ENCODE data around the gene GALNT9.
"Not testable (repeated sequence)": the region's sequence is repeated elsewhere in the genome, so short reads cannot be mapped to it uniquely, and the experiment has no call there.

GALNT9 gene

GRCh38 chr12:132252981-132253380, 76.4 kb downstream of the GALNT9 start:
- H2AK5ac ChIP-seq (ENCODE audit: low read length, severe bottlenecking); H2BK120ac ChIP-seq (ENCODE audit: low read depth, low read length); H3K23ac ChIP-seq (ENCODE audit: low read length in 2 of 2); DNase-seq; H2BK15ac ChIP-seq (ENCODE audit: low read depth, poor library complexity, severe bottlenecking); H3K4me2 ChIP-seq (ENCODE audit: low read length, poor library complexity, severe bottlenecking); H3K18ac ChIP-seq (ENCODE audit: low read depth in 1 of 2, low read length in 2 of 2); H3K27ac ChIP-seq (ENCODE audit: low read length, poor library complexity, severe bottlenecking); H2BK12ac ChIP-seq (ENCODE audit: low read length in 2 of 2); H3K9me3 ChIP-seq (ENCODE audit: control insufficient read depth, low read length); H2BK5ac ChIP-seq (ENCODE audit: low read depth, low read length, poor library complexity, severe bottlenecking); H3K4ac ChIP-seq (ENCODE audit: low read depth in 1 of 2, low read length in 2 of 2); H4K8ac ChIP-seq (ENCODE audit: low read length); H3K79me1 ChIP-seq (replicated peaks; ENCODE audit: low read length, poor library complexity, severe bottlenecking); H3K9ac ChIP-seq (ENCODE audit: low read length); H3K4me3 ChIP-seq (ENCODE audit: insufficient read depth in 1 of 2, low read depth in 1 of 2, low read length in 2 of 2); H4K91ac ChIP-seq (ENCODE audit: low read length); H3K14ac ChIP-seq (ENCODE audit: low read length in 2 of 2); H3K36me3 ChIP-seq (ENCODE audit: control insufficient read depth in 1 of 2, insufficient read depth in 2 of 2, low read depth in 1 of 2, low read length in 2 of 2); H2AFZ ChIP-seq (ENCODE audit: low read depth, low read length); H3K4me1 ChIP-seq (ENCODE audit: control insufficient read depth, insufficient read depth, low read depth, low read length): not testable (repeated sequence)
- H3K27me3 ChIP-seq (ENCODE audit: control insufficient read depth in 1 of 2, insufficient read depth in 1 of 2, low read length in 2 of 2) = peaks cover 14 to 51% of the 10 kb centered on the region in 2 experiments
- no CpG with 5 or more reads among the region's 5 CpGs for whole genome bisulfite sequencing

GRCh38 chr12:132251741-132252490, 77.5 kb downstream of the GALNT9 start:
- Histone ChIP-seq H2AK5ac (ENCODE audit: low read length, severe bottlenecking) (no peak overlapping the region), H3K9me3 (ENCODE audit: control insufficient read depth, low read length) (no peaks in the 10 kb centered on the region), H2BK15ac (ENCODE audit: low read depth, poor library complexity, severe bottlenecking) (no peak overlapping the region), H3K9ac (ENCODE audit: low read length) (no peak overlapping the region), H3K27me3 (ENCODE audit: control insufficient read depth in 1 of 2, insufficient read depth in 1 of 2, low read length in 2 of 2) (peaks cover 14 to 51% of the 10 kb centered on the region in 2 experiments), H3K14ac (ENCODE audit: low read length in 2 of 2) (no peak overlapping the region), H3K18ac (ENCODE audit: low read depth in 1 of 2, low read length in 2 of 2) (no peak overlapping the region), H3K4me2 (ENCODE audit: low read length, poor library complexity, severe bottlenecking) (no peak overlapping the region), H2BK120ac (ENCODE audit: low read depth, low read length) (no peak overlapping the region), H3K27ac (ENCODE audit: low read length, poor library complexity, severe bottlenecking) (no peak overlapping the region), H4K8ac (ENCODE audit: low read length) (no peak overlapping the region), H2BK12ac (ENCODE audit: low read length in 2 of 2) (no peak overlapping the region), H3K4ac (ENCODE audit: low read depth in 1 of 2, low read length in 2 of 2) (no peak overlapping the region), H3K36me3 (ENCODE audit: control insufficient read depth in 1 of 2, insufficient read depth in 2 of 2, low read depth in 1 of 2, low read length in 2 of 2) (no peaks in the 10 kb centered on the region), H3K4me1 (ENCODE audit: control insufficient read depth, insufficient read depth, low read depth, low read length) (peaks cover 7% of the 10 kb centered on the region), H3K4me3 (ENCODE audit: insufficient read depth in 1 of 2, low read depth in 1 of 2, low read length in 2 of 2) (no peak overlapping the region), H4K91ac (ENCODE audit: low read length) (no peak overlapping the region), H2AFZ (ENCODE audit: low read depth, low read length) (no peak overlapping the region), H3K23ac (ENCODE audit: low read length in 2 of 2) (no peak overlapping the region), H3K79me1 (replicated peaks; ENCODE audit: low read length, poor library complexity, severe bottlenecking) (no peaks in the 10 kb centered on the region), H2BK5ac (ENCODE audit: low read depth, low read length, poor library complexity, severe bottlenecking) (no peak overlapping the region)
- WGBS = 82% methylated on average over 21 of the region's 21 CpGs
- no peak for DNase-seq

GRCh38 chr12:132251310-132251709, 78.1 kb downstream of the GALNT9 start:
- peaks cover 7% of the 10 kb centered on the region for H3K4me1 ChIP-seq (ENCODE audit: control insufficient read depth, insufficient read depth, low read depth, low read length)
- H2BK15ac ChIP-seq (ENCODE audit: low read depth, poor library complexity, severe bottlenecking) = no peak overlapping the region
- H3K4ac ChIP-seq (ENCODE audit: low read depth in 1 of 2, low read length in 2 of 2) = no peak overlapping the region
- H2BK5ac ChIP-seq (ENCODE audit: low read depth, low read length, poor library complexity, severe bottlenecking) = no peak overlapping the region
- no peaks in the 10 kb centered on the region for H3K79me1 ChIP-seq (replicated peaks; ENCODE audit: low read length, poor library complexity, severe bottlenecking)
- H3K14ac ChIP-seq (ENCODE audit: low read length in 2 of 2) = no peak overlapping the region
- DNase-seq = no peak
- H4K8ac ChIP-seq (ENCODE audit: low read length) = no peak overlapping the region
- no peak overlapping the region for H2AFZ ChIP-seq (ENCODE audit: low read depth, low read length)
- H3K18ac ChIP-seq (ENCODE audit: low read depth in 1 of 2, low read length in 2 of 2) = no peak overlapping the region
- no peaks in the 10 kb centered on the region for H3K9me3 ChIP-seq (ENCODE audit: control insufficient read depth, low read length)
- 84% methylated on average over 18 of the region's 18 CpGs for WGBS
- no peak overlapping the region for H3K4me2 ChIP-seq (ENCODE audit: low read length, poor library complexity, severe bottlenecking)
- no peak overlapping the region for H3K9ac ChIP-seq (ENCODE audit: low read length)
- H2BK120ac ChIP-seq (ENCODE audit: low read depth, low read length) = no peak overlapping the region
- no peak overlapping the region for H2BK12ac ChIP-seq (ENCODE audit: low read length in 2 of 2)
- H3K36me3 ChIP-seq (ENCODE audit: control insufficient read depth in 1 of 2, insufficient read depth in 2 of 2, low read depth in 1 of 2, low read length in 2 of 2) = no peaks in the 10 kb centered on the region
- no peak overlapping the region for H3K23ac ChIP-seq (ENCODE audit: low read length in 2 of 2)
- no peak overlapping the region for H4K91ac ChIP-seq (ENCODE audit: low read length)
- H2AK5ac ChIP-seq (ENCODE audit: low read length, severe bottlenecking) = no peak overlapping the region
- H3K27ac ChIP-seq (ENCODE audit: low read length, poor library complexity, severe bottlenecking) = no peak overlapping the region
- H3K4me3 ChIP-seq (ENCODE audit: insufficient read depth in 1 of 2, low read depth in 1 of 2, low read length in 2 of 2) = no peak overlapping the region
- peaks cover 14 to 54% of the 10 kb centered on the region in 2 experiments for H3K27me3 ChIP-seq (ENCODE audit: control insufficient read depth in 1 of 2, insufficient read depth in 1 of 2, low read length in 2 of 2)

- DNase-seq = no peak
- no peak overlapping the region for H2BK12ac ChIP-seq (ENCODE audit: low read length in 2 of 2)
- no peak overlapping the region for H3K27ac ChIP-seq (ENCODE audit: low read length, poor library complexity, severe bottlenecking)
- no peak overlapping the region for H2BK120ac ChIP-seq (ENCODE audit: low read depth, low read length)
- H3K4me3 ChIP-seq (ENCODE audit: insufficient read depth in 1 of 2, low read depth in 1 of 2, low read length in 2 of 2) = no peak overlapping the region
- H3K36me3 ChIP-seq (ENCODE audit: control insufficient read depth in 1 of 2, insufficient read depth in 2 of 2, low read depth in 1 of 2, low read length in 2 of 2) = no peaks in the 10 kb centered on the region
- no peak overlapping the region for H3K4ac ChIP-seq (ENCODE audit: low read depth in 1 of 2, low read length in 2 of 2)
- no peak overlapping the region for H3K4me2 ChIP-seq (ENCODE audit: low read length, poor library complexity, severe bottlenecking)
- H4K8ac ChIP-seq (ENCODE audit: low read length) = no peak overlapping the region
- H2AK5ac ChIP-seq (ENCODE audit: low read length, severe bottlenecking) = no peak overlapping the region
- no peak overlapping the region for H3K23ac ChIP-seq (ENCODE audit: low read length in 2 of 2)
- no peak overlapping the region for H3K18ac ChIP-seq (ENCODE audit: low read depth in 1 of 2, low read length in 2 of 2)
- H4K91ac ChIP-seq (ENCODE audit: low read length) = no peak overlapping the region
- 93% methylated on average over 33 of the region's 33 CpGs for WGBS
- H2BK5ac ChIP-seq (ENCODE audit: low read depth, low read length, poor library complexity, severe bottlenecking) = no peak overlapping the region
- H3K9ac ChIP-seq (ENCODE audit: low read length) = no peak overlapping the region
- peaks cover 9 to 54% of the 10 kb centered on the region in 2 experiments for H3K27me3 ChIP-seq (ENCODE audit: control insufficient read depth in 1 of 2, insufficient read depth in 1 of 2, low read length in 2 of 2)
- H2BK15ac ChIP-seq (ENCODE audit: low read depth, poor library complexity, severe bottlenecking) = no peak overlapping the region
- no peaks in the 10 kb centered on the region for H3K79me1 ChIP-seq (replicated peaks; ENCODE audit: low read length, poor library complexity, severe bottlenecking)
- no peak overlapping the region for H2AFZ ChIP-seq (ENCODE audit: low read depth, low read length)
- peaks cover 7% of the 10 kb centered on the region for H3K4me1 ChIP-seq (ENCODE audit: control insufficient read depth, insufficient read depth, low read depth, low read length)
- no peak overlapping the region for H3K14ac ChIP-seq (ENCODE audit: low read length in 2 of 2)
- H3K9me3 ChIP-seq (ENCODE audit: control insufficient read depth, low read length) = no peaks in the 10 kb centered on the region
These were observed 78.7 kb downstream of the GALNT9 start for GRCh38 chr12:132250707-132251106.
